DOHH2 (cell line): ENCODE results near the gene SPDYE2.
"Not testable (repeated sequence)": the region's sequence is repeated elsewhere in the genome, so short reads cannot be mapped to it uniquely, and the experiment has no call there.

Experiments used
- EZH2phosphoT487 ChIP-seq: fragments of 200-600 bp; sonication (generic); IDR thresholded peaks from 2 replicates; pipeline ENCODE4 v1.6.1; 2017; ENCODE audit warnings: borderline replicate concordance, mild to moderate bottlenecking, antibody characterized with exemption, low read length, moderate library complexity, mixed read lengths
- TF ChIP-seq, protein P1 (sequence below): fragments of 200-600 bp; sonication (generic); IDR thresholded peaks from one replicate; pipeline ENCODE4 v1.5.1; 2014; ENCODE audit warnings: antibody characterized with exemption, mild to moderate bottlenecking, low read depth, low read length; ENCODE audit not compliant: poor library complexity, severe bottlenecking

DNA sequence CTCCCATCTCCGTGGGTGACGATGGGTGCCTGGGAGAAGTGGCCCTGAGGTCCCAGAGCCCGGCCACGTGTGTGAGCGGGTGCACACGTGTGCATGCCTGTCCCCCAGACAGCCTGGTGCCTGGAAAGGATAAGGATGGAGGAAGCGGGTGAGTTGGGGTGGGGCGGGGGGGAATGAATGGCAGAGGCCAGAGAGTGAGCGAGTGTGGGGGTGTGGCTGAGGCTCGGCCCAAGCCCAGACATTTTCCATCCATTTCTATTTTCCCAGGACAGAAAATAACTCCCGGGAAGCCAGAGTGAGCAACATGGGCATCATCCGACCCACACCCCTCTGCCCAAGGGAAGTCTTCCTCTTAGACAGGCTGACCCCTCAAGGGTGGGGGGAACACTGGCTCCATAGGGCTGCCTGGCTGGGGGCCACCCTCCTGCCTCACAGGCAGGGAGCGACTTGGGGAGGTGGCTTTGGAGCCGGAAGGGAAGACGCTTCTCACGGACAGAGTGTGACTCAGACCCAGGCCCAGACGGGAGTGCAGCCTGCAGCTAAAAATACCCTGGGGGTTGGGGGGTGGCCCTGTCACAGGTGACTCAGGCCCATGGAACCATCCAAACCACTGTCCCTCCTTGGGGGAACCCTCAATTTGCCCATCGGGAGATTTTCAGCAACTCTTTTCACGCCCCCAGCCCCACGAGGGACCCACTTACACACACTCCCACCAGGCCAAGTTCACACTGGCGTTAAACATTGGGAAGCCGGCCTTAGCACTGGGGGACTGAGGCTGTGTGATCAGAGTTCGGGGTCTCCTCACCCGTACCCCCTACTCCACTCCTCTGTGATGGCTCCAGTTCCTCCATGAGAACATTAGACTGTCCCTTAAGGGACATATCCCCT lies 45.5 kb upstream of the SPDYE2 start:
- TF ChIP-seq, protein P1, sequence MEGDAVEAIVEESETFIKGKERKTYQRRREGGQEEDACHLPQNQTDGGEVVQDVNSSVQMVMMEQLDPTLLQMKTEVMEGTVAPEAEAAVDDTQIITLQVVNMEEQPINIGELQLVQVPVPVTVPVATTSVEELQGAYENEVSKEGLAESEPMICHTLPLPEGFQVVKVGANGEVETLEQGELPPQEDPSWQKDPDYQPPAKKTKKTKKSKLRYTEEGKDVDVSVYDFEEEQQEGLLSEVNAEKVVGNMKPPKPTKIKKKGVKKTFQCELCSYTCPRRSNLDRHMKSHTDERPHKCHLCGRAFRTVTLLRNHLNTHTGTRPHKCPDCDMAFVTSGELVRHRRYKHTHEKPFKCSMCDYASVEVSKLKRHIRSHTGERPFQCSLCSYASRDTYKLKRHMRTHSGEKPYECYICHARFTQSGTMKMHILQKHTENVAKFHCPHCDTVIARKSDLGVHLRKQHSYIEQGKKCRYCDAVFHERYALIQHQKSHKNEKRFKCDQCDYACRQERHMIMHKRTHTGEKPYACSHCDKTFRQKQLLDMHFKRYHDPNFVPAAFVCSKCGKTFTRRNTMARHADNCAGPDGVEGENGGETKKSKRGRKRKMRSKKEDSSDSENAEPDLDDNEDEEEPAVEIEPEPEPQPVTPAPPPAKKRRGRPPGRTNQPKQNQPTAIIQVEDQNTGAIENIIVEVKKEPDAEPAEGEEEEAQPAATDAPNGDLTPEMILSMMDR = not testable (repeated sequence)
- not testable (repeated sequence) for TF ChIP-seq EZH2phosphoT487
